Measurements from ENCODE around the gene WWP2.

DNA sequence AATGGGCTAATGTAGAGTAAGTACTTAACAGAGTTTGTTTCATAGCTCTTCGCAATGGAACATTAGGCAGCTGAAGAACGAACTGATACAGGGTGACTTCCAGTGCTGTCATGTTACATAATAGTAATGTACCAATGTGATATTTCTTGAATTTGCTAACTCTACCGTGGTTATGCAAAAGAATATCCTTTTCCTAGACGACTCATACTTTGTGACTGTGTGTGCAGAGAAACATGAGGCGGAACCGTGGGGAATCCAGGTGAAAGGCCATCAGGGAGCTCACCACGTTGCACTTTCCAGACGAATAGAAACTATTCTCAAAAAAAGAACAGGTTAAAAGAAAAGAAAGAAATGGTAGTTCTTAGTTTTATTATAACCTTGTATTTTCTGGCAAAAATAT, 20.6 kb upstream of the WWP2 start:
- TF ChIP-seq, protein P1, sequence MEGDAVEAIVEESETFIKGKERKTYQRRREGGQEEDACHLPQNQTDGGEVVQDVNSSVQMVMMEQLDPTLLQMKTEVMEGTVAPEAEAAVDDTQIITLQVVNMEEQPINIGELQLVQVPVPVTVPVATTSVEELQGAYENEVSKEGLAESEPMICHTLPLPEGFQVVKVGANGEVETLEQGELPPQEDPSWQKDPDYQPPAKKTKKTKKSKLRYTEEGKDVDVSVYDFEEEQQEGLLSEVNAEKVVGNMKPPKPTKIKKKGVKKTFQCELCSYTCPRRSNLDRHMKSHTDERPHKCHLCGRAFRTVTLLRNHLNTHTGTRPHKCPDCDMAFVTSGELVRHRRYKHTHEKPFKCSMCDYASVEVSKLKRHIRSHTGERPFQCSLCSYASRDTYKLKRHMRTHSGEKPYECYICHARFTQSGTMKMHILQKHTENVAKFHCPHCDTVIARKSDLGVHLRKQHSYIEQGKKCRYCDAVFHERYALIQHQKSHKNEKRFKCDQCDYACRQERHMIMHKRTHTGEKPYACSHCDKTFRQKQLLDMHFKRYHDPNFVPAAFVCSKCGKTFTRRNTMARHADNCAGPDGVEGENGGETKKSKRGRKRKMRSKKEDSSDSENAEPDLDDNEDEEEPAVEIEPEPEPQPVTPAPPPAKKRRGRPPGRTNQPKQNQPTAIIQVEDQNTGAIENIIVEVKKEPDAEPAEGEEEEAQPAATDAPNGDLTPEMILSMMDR (optimal IDR thresholded peaks at IDR 0.05 in 1 of 3, IDR thresholded peaks at IDR 0.05 in 1 of 3, conservative IDR thresholded peaks at IDR 0.05 in 1 of 3; ENCODE audit: extremely low read depth in 1 of 3, insufficient read depth in 2 of 3, low read length in 3 of 3) = no peak
- no peak for TF ChIP-seq EZH2 (IDR thresholded peaks at IDR 0.05; ENCODE audit: low read length)

Measured in keratinocyte (primary cell).